ENCODE data around the gene TTC34.
A peak's percentile ranks its signal among the peaks of the same experiment; 100 is the strongest.

TTC34 gene

GRCh38 chr1:2623571-2624337 is 177.7 kb downstream of the TTC34 start:
- no peak for DNase-seq

GRCh38 chr1:2617971-2618470 is 183.5 kb downstream of the TTC34 start:
- no peak for DNase-seq

- DNase-seq = no peak
Observed at GRCh38 chr1:2614145-2614544, 187.3 kb downstream of the TTC34 start.

- DNase-seq = no peak
Observed at GRCh38 chr1:2612591-2613365, 188.7 kb downstream of the TTC34 start.

GRCh38 chr1:2611621-2612437 is 189.7 kb downstream of the TTC34 start:
- DNase-seq = peak; percentile 82

GRCh38 chr1:2611031-2611501 is 190.4 kb downstream of the TTC34 start:
- peak; percentile 94 for DNase-seq

GRCh38 chr1:2610036-2610959 is 191.2 kb downstream of the TTC34 start:
- peak; percentile 91 for DNase-seq

GRCh38 chr1:2609319-2610035 is 192.0 kb downstream of the TTC34 start:
- DNase-seq = no peak

GRCh38 chr1:2607641-2608091 is 193.8 kb downstream of the TTC34 start:
- no peak for DNase-seq

- DNase-seq = no peak
Observed at GRCh38 chr1:2606881-2607621, 194.4 kb downstream of the TTC34 start.

- DNase-seq = no peak
Observed at GRCh38 chr1:2606396-2606880, 195.1 kb downstream of the TTC34 start.

- DNase-seq = no peak
Observed at GRCh38 chr1:2605509-2606395, 195.7 kb downstream of the TTC34 start.

GRCh38 chr1:2604844-2605508 is 196.5 kb downstream of the TTC34 start:
- DNase-seq = no peak

GRCh38 chr1:2604156-2604843 is 197.2 kb downstream of the TTC34 start:
- DNase-seq = no peak

- no peak for DNase-seq
Observed at GRCh38 chr1:2603521-2604155, 197.9 kb downstream of the TTC34 start.

- DNase-seq = no peak
Observed at GRCh38 chr1:2602866-2603520, 198.5 kb downstream of the TTC34 start.

GRCh38 chr1:2602311-2602835 is 199.1 kb downstream of the TTC34 start:
- DNase-seq = no peak

Data from COR-L47 (cell line).